HG03575 (cell line): Measurements from ENCODE around the gene DENND1A.
"Not testable (repeated sequence)": the region's sequence is repeated elsewhere in the genome, so short reads cannot be mapped to it uniquely, and the experiment has no call there.

Experiments used
- ATAC-seq: cut with Tn5 transposase; IDR thresholded peaks from one replicate; pipeline ENCODE4 v1.9.1; 2021; ENCODE audit not compliant: unreplicated experiment, insufficient number of reproducible peaks, low FRiP score; ENCODE audit errors: extremely low read depth

Gene DENND1A

GRCh38 chr9:123346826-123347225, 583.1 kb downstream of the DENND1A start:
- ATAC-seq: no peak

- ATAC-seq: no peak
Observed at GRCh38 chr9:123346026-123346425, 583.9 kb downstream of the DENND1A start.

- no peak for ATAC-seq
Observed at GRCh38 chr9:123345567-123345955, 584.4 kb downstream of the DENND1A start.

- ATAC-seq: no peak
Observed at GRCh38 chr9:123344192-123344949, 585.6 kb downstream of the DENND1A start.

GRCh38 chr9:123343443-123344191, 586.3 kb downstream of the DENND1A start:
- no peak for ATAC-seq

- ATAC-seq: no peak
Observed at GRCh38 chr9:123342247-123342646, 587.7 kb downstream of the DENND1A start.

GRCh38 chr9:123341816-123342215, 588.1 kb downstream of the DENND1A start:
- ATAC-seq: no peak

- peak; percentile 23 for ATAC-seq
Observed at GRCh38 chr9:123339666-123340510, 590.0 kb downstream of the DENND1A start.

- ATAC-seq: peak; percentile 28
Observed at GRCh38 chr9:123338710-123339665, 590.9 kb downstream of the DENND1A start.

- ATAC-seq: no peak
Observed at GRCh38 chr9:123337971-123338370, 592.0 kb downstream of the DENND1A start.

GRCh38 chr9:123336959-123337358, 593.0 kb downstream of the DENND1A start:
- ATAC-seq: no peak

GRCh38 chr9:123336449-123336848, 593.5 kb downstream of the DENND1A start:
- ATAC-seq: no peak

GRCh38 chr9:123335986-123336329, 594.0 kb downstream of the DENND1A start:
- ATAC-seq: no peak

- ATAC-seq: no peak
Observed at GRCh38 chr9:123335193-123335985, 594.5 kb downstream of the DENND1A start.

GRCh38 chr9:123334639-123335038, 595.3 kb downstream of the DENND1A start:
- ATAC-seq: no peak

- ATAC-seq: not testable (repeated sequence)
Observed at GRCh38 chr9:123333058-123333669, 596.8 kb downstream of the DENND1A start.

- ATAC-seq: no peak
Observed at GRCh38 chr9:123331346-123332060, 598.4 kb downstream of the DENND1A start.
